ENCODE measurements around the gene CCNY. TPM values are rescaled to one million over a fixed set of nuclear protein-coding genes. Genes with fewer than 3 reads are reported as not detected.
A peak's percentile ranks its signal among the peaks of the same experiment; 100 is the strongest.

Gene CCNY
- total and polyA plus RNA-seq, 8 donors: 5.8 to 99.6 (median 37.7) TPM

GRCh38 chr10:35412900-35413491, 76.7 kb downstream of the CCNY start:
- DNase-seq: no peak
- Histone ChIP-seq H3K27ac (no peak overlapping the region), H3K36me3 (no peaks in the 10 kb centered on the region), H3K4me3 (no peak overlapping the region), H3K27me3 (no peaks in the 10 kb centered on the region), H3K9me3 (no peaks in the 10 kb centered on the region), H3K4me1 (peaks cover 7 to 94% (median 54%) of the 10 kb centered on the region in 4 donors)
- WGBS, 5 donors: 80 to 98% (median 88%) methylated on average over 4 of the region's 4 CpGs
- intact Hi-C loops (cut with DNase I; ENCODE audit: low total_unique reads): no loop called here
- TF ChIP-seq POLR2A (IDR thresholded peaks at IDR 0.05): no peak
- no peak for TF ChIP-seq EP300 (IDR thresholded peaks at IDR 0.05)
- no peak for TF ChIP-seq POLR2AphosphoS5 (IDR thresholded peaks at IDR 0.05)
- TF ChIP-seq, protein P1, sequence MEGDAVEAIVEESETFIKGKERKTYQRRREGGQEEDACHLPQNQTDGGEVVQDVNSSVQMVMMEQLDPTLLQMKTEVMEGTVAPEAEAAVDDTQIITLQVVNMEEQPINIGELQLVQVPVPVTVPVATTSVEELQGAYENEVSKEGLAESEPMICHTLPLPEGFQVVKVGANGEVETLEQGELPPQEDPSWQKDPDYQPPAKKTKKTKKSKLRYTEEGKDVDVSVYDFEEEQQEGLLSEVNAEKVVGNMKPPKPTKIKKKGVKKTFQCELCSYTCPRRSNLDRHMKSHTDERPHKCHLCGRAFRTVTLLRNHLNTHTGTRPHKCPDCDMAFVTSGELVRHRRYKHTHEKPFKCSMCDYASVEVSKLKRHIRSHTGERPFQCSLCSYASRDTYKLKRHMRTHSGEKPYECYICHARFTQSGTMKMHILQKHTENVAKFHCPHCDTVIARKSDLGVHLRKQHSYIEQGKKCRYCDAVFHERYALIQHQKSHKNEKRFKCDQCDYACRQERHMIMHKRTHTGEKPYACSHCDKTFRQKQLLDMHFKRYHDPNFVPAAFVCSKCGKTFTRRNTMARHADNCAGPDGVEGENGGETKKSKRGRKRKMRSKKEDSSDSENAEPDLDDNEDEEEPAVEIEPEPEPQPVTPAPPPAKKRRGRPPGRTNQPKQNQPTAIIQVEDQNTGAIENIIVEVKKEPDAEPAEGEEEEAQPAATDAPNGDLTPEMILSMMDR (IDR thresholded peaks at IDR 0.05): no peak

- H3K4me1 ChIP-seq: peaks cover 6 to 88% (median 50%) of the 10 kb centered on the region in 4 donors
These were observed 77.9 kb downstream of the CCNY start for GRCh38 chr10:35413985-35414861.

DNA sequence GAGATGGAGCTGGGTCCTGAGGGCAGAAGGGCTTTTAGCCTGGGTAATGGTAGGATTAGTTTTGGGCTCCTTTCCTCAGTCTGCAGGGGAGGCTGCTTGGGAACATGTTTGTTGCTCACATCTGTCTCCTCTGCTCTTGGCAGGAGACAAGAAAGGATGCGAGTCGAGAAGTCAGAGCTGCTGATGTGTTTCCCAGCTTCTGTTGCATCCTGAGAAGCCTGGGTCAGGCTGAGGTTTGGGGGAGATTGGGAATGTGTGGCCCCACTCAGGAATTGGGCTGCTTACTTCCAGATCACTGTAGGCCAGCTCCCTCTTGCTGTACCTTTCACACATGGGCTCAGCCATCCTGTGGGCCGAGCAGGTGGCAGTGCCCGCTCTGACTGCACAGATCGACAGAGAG, 79.2 kb downstream of the CCNY start:
- 81 to 95% (median 87%) methylated on average over 4 to 5 of the region's 5 CpGs for WGBS, 5 donors
- Histone ChIP-seq H3K27ac (peak overlapping the region in 2 of 5 donors; percentile 18 to 41), H3K9me3 (no peaks in the 10 kb centered on the region), H3K36me3 (no peaks in the 10 kb centered on the region), H3K4me3 (no peak overlapping the region), H3K27me3 (no peaks in the 10 kb centered on the region), H3K4me1 (peaks cover 5 to 88% (median 48%) of the 10 kb centered on the region in 4 donors)
- intact Hi-C loops (cut with DNase I; ENCODE audit: low total_unique reads): no loop called here
- no peak for TF ChIP-seq POLR2AphosphoS5 (IDR thresholded peaks at IDR 0.05)
- no peak for TF ChIP-seq POLR2A (IDR thresholded peaks at IDR 0.05)
- no peak for DNase-seq

More at GRCh38 chr10:35413985-35414861, 77.9 kb downstream of the CCNY start:
- no peak for DNase-seq
- Histone ChIP-seq H3K9me3 (no peaks in the 10 kb centered on the region), H3K4me3 (no peak overlapping the region), H3K36me3 (no peaks in the 10 kb centered on the region), H3K27ac (no peak overlapping the region), H3K27me3 (no peaks in the 10 kb centered on the region)
- intact Hi-C loops (cut with DNase I; ENCODE audit: low total_unique reads): no loop called here
- WGBS, 5 donors: 84 to 88% (median 85%) methylated on average over 12 of the region's 12 CpGs
- TF ChIP-seq POLR2A (IDR thresholded peaks at IDR 0.05) (no peak), EP300 (IDR thresholded peaks at IDR 0.05) (no peak)
- TF ChIP-seq, protein P1 (IDR thresholded peaks at IDR 0.05): no peak

- Histone ChIP-seq H3K36me3 (no peaks in the 10 kb centered on the region), H3K4me3 (no peak overlapping the region), H3K27me3 (no peaks in the 10 kb centered on the region), H3K27ac (peak overlapping the region in 3 of 5 donors; percentile 38 to 61 (median 39)), H3K9me3 (no peaks in the 10 kb centered on the region), H3K4me1 (peaks cover 18 to 88% (median 57%) of the 10 kb centered on the region in 4 donors)
- intact Hi-C loops (cut with DNase I; ENCODE audit: low total_unique reads): no loop called here
- peak in 1 of 3 donors; percentile 71 for TF ChIP-seq POLR2AphosphoS5 (IDR thresholded peaks at IDR 0.05)
- TF ChIP-seq EP300 (IDR thresholded peaks at IDR 0.05): no peak
- TF ChIP-seq POLR2A (IDR thresholded peaks at IDR 0.05): no peak
- TF ChIP-seq, protein P1 (IDR thresholded peaks at IDR 0.05): no peak
- 59 to 75% (median 68%) methylated on average over 8 of the region's 8 CpGs for WGBS, 5 donors
- peak in 1 of 2 donors; percentile 62 for DNase-seq
These were observed 80.5 kb downstream of the CCNY start for GRCh38 chr10:35416619-35417312.
